Activated T-cell treated with anti-CD3 and anti-CD28 coated beads for 4 hours (primary cell): ENCODE data around the gene ANKRD50.

Experiments
- DNase-seq: peaks from one replicate; pipeline ENCODE4 v3.0.0-alpha.2; 2020

ANKRD50 gene

DNA sequence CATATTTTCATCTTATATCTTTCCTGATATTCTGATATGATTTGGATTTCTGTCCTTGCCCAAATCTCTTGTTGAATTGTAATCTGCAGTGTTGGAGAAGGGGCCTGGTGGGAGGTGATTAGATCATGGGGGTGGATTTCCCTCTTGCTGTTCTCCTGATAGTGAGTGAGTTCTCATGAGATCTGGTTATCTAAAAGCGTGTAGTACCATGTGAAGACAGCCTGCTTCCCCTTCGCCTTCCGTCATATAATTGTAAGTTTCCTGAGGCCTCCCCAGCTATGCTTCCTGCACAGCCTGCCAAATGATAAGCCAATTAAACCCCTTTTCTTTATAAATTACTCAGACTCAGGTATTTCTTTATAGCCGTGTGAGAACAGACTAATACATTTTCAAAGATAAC lies 77.2 kb downstream of the ANKRD50 start:
- DNase-seq, result no peak

DNA sequence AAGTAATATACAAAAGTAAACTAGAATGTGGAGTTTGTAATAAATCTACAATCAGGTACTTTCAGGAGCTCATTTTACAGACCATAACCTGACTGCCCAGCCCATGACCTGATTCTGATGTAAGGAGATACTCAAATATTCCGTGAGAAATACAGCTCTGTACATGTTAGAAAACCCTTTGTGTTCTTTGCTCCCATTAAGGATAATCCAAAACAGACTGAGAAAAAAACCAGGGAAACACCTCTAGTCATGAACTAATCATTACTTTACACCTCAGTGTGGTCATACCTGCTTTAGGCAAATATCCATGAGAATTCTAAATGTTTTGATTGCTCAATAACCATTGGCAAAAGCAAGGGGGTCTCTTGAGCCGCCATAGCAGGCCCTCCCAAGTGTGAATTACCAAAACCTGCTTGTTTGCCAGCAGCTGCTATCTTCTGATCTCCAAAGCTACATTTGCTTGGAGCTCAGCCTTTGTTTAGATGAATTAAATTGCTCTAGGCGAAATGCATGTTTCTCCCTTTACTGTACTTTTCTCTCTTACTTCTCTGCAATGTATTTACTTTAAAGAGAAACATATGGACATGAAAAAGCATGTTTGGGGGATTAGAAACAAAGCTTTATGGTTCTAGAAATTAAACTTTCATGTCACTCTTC lies 79.1 kb downstream of the ANKRD50 start:
- no peak for DNase-seq

DNA sequence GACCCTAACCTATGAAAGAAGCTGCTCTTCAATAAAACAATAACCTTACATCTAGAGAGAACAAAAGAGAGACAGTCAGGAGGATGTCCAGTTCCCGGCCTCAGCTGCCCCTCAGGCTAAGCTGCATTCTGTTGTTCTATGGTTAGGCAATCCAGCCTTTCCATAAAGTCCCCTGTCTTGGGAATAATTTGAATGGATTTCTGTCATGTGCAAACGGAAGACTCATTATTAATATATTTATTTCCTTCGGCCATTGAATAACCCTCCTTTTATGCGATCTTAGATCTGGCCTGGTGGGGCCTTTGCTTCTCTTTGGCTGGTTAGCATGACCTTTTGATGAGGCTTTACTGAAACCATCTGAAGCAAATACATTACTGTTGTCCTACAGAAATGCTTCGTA lies 80.1 kb downstream of the ANKRD50 start:
- DNase-seq, result no peak

DNA sequence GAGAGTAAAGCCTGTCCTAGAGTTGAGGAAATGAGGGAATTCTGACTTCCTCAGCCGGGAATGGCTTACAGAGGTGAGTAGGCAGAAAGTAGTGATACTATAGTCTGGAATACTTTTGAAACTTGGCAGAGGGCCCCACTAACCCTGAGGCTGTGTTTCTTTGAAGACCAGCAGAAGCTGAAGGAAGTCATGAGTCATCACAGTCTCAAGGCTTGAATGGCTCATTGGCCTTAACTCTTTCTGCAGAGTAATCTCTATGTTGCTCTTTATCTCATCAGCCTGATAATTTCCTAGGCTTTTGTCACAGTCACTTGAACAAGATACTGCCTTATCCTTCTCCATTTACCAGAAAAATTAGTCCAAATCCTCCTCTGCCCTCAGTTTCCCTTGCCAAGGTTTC lies 80.8 kb downstream of the ANKRD50 start:
- DNase-seq, result no peak

DNA sequence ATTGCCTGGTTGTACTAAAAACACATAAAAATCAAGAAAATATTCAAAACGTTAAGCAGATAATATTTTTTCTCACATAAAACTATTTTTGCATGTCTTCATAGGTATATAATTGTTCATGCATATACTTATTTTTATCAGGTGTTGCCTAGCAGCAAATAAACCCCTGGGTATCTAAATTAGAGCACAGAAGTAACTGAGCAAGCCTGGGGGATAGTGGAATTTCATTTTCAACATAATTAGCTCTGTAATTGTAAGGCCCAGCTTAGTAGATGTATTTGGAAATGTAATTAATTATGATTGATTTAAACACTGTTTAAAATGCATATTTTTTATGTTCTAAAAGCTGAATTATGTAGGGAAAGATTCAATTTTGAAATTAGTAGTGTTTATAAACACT lies 82.9 kb downstream of the ANKRD50 start:
- DNase-seq, result no peak
